ENCODE data around the gene POLA1. TPM values are rescaled to one million over a fixed set of nuclear protein-coding genes. Genes with fewer than 3 reads are reported as not detected.

POLA1 gene
- total and polyA plus RNA-seq, 2 donors from 2014 or later, result 2.2 to 9.7 TPM

- intact Hi-C loops (cut with DNase I), result no loop called here
- Histone ChIP-seq H3K36me3 (ENCODE audit: control insufficient read depth in 2 of 3, insufficient read depth in 3 of 3, low read length in 3 of 3) (no peaks in the 10 kb centered on the region), H3K27me3 (ENCODE audit: control insufficient read depth, insufficient read depth, low read length) (no peaks in the 10 kb centered on the region), H3K9ac (ENCODE audit: low read length in 3 of 3) (no peak overlapping the region), H3K4me1 (ENCODE audit: control insufficient read depth in 2 of 3, insufficient read depth in 2 of 3, low read depth in 1 of 3, low read length in 3 of 3) (no peaks in the 10 kb centered on the region), H3K9me3 (ENCODE audit: control insufficient read depth in 2 of 3, insufficient read depth in 1 of 3, low read length in 3 of 3) (no peaks in the 10 kb centered on the region), H3K4me3 (ENCODE audit: low read length in 3 of 3) (no peak overlapping the region), H3K27ac (ENCODE audit: low read depth in 2 of 2, low read length in 2 of 2) (no peak overlapping the region)
- no peak for DNase-seq
- FAIRE-seq, result no peak
- TF ChIP-seq CTCF (IDR thresholded peaks at IDR 0.05; ENCODE audit: borderline replicate concordance, extremely low read depth, insufficient read depth), result no peak
Measured at GRCh38 chrX:24782011-24782410, 88.3 kb downstream of the POLA1 start.

- intact Hi-C loops (cut with DNase I), result no loop called here
- FAIRE-seq, result no peak
- H3K27ac ChIP-seq (ENCODE audit: low read depth in 2 of 2, low read length in 2 of 2), result no peak overlapping the region
- no peak overlapping the region for H3K4me3 ChIP-seq (ENCODE audit: low read length in 3 of 3)
- no peaks in the 10 kb centered on the region for H3K27me3 ChIP-seq (ENCODE audit: control insufficient read depth, insufficient read depth, low read length)
- TF ChIP-seq CTCF (IDR thresholded peaks at IDR 0.05; ENCODE audit: borderline replicate concordance, extremely low read depth, insufficient read depth), result no peak
- no peaks in the 10 kb centered on the region for H3K36me3 ChIP-seq (ENCODE audit: control insufficient read depth in 2 of 3, insufficient read depth in 3 of 3, low read length in 3 of 3)
- DNase-seq, result no peak
- H3K4me1 ChIP-seq (ENCODE audit: control insufficient read depth in 2 of 3, insufficient read depth in 2 of 3, low read depth in 1 of 3, low read length in 3 of 3), result no peaks in the 10 kb centered on the region
- H3K9me3 ChIP-seq (ENCODE audit: control insufficient read depth in 2 of 3, insufficient read depth in 1 of 3, low read length in 3 of 3), result no peaks in the 10 kb centered on the region
- H3K9ac ChIP-seq (ENCODE audit: low read length in 3 of 3), result no peak overlapping the region
Measured at GRCh38 chrX:24789047-24789446, 95.3 kb downstream of the POLA1 start.

GRCh38 chrX:24790166-24790565 lies 96.4 kb downstream of the POLA1 start:
- Histone ChIP-seq H3K27me3 (ENCODE audit: control insufficient read depth, insufficient read depth, low read length) (no peaks in the 10 kb centered on the region), H3K36me3 (ENCODE audit: control insufficient read depth in 2 of 3, insufficient read depth in 3 of 3, low read length in 3 of 3) (no peaks in the 10 kb centered on the region), H3K4me3 (ENCODE audit: low read length in 3 of 3) (no peak overlapping the region), H3K9me3 (ENCODE audit: control insufficient read depth in 2 of 3, insufficient read depth in 1 of 3, low read length in 3 of 3) (no peaks in the 10 kb centered on the region), H3K27ac (ENCODE audit: low read depth in 2 of 2, low read length in 2 of 2) (no peak overlapping the region), H3K4me1 (ENCODE audit: control insufficient read depth in 2 of 3, insufficient read depth in 2 of 3, low read depth in 1 of 3, low read length in 3 of 3) (no peaks in the 10 kb centered on the region), H3K9ac (ENCODE audit: low read length in 3 of 3) (no peak overlapping the region)
- intact Hi-C loops (cut with DNase I), result no loop called here
- TF ChIP-seq CTCF (IDR thresholded peaks at IDR 0.05; ENCODE audit: borderline replicate concordance, extremely low read depth, insufficient read depth), result no peak
- DNase-seq, result no peak
- FAIRE-seq, result no peak

- Histone ChIP-seq H3K4me3 (ENCODE audit: low read length in 3 of 3) (no peak overlapping the region), H3K27ac (ENCODE audit: low read depth in 2 of 2, low read length in 2 of 2) (no peak overlapping the region), H3K9me3 (ENCODE audit: control insufficient read depth in 2 of 3, insufficient read depth in 1 of 3, low read length in 3 of 3) (no peaks in the 10 kb centered on the region), H3K4me1 (ENCODE audit: control insufficient read depth in 2 of 3, insufficient read depth in 2 of 3, low read depth in 1 of 3, low read length in 3 of 3) (no peaks in the 10 kb centered on the region), H3K27me3 (ENCODE audit: control insufficient read depth, insufficient read depth, low read length) (no peaks in the 10 kb centered on the region), H3K9ac (ENCODE audit: low read length in 3 of 3) (no peak overlapping the region), H3K36me3 (ENCODE audit: control insufficient read depth in 2 of 3, insufficient read depth in 3 of 3, low read length in 3 of 3) (no peaks in the 10 kb centered on the region)
- FAIRE-seq, result no peak
- no peak for DNase-seq
- intact Hi-C loops (cut with DNase I), result no loop called here
- no peak for TF ChIP-seq CTCF (IDR thresholded peaks at IDR 0.05; ENCODE audit: borderline replicate concordance, extremely low read depth, insufficient read depth)
Measured at GRCh38 chrX:24796204-24796603, 102.5 kb downstream of the POLA1 start.

Data from kidney (tissue), 14 donors.